H9 (cell line): ENCODE data around the gene NME5. TPM values are rescaled to one million over a fixed set of nuclear protein-coding genes. Genes with fewer than 3 reads are reported as not detected.

ENCODE experiments used
- DNase-seq: peaks from one replicate; pipeline ENCODE4 v3.0.0-alpha.2; 2017
- H2AFZ ChIP-seq: one replicate; pipeline ENCODE4 v1.6.1; 2013; ENCODE audit warnings: mild to moderate bottlenecking, low read length, control low read depth, moderate library complexity
- H2AK5ac ChIP-seq: 2 replicates; pipeline ENCODE4 v1.6.1; 2013; ENCODE audit warnings: low read length, control low read depth, mixed read lengths; ENCODE audit not compliant: insufficient read length
- H2BK120ac ChIP-seq: one replicate; pipeline ENCODE4 v1.6.1; 2013; ENCODE audit warnings: low read depth, mild to moderate bottlenecking, low read length, control low read depth, inconsistent platforms; ENCODE audit not compliant: poor library complexity, severe bottlenecking
- H2BK12ac ChIP-seq: 2 replicates; pipeline ENCODE4 v1.6.1; 2013; ENCODE audit warnings: low read length, control low read depth, mixed read lengths, low read depth; ENCODE audit not compliant: insufficient read length
- H2BK15ac ChIP-seq: 2 replicates; pipeline ENCODE4 v1.6.1; 2013; ENCODE audit warnings: low read depth, low read length, control low read depth
- H2BK20ac ChIP-seq: one replicate; pipeline ENCODE4 v1.6.1; 2013; ENCODE audit warnings: low read depth, mild to moderate bottlenecking, low read length, control low read depth, inconsistent platforms; ENCODE audit not compliant: poor library complexity, severe bottlenecking
- H2BK5ac ChIP-seq: 2 replicates; pipeline ENCODE4 v1.6.1; 2013; ENCODE audit warnings: low read length, control low read depth, mixed read lengths; ENCODE audit not compliant: insufficient read length
- H3K14ac ChIP-seq: 2 replicates; pipeline ENCODE4 v1.6.1; 2013; ENCODE audit warnings: low read length, control low read depth; ENCODE audit not compliant: insufficient read depth
- H3K18ac ChIP-seq: 2 replicates; pipeline ENCODE4 v1.6.1; 2013; ENCODE audit warnings: low read depth, mild to moderate bottlenecking, mixed read lengths, low read length, control low read depth; ENCODE audit not compliant: insufficient read length
- H3K23ac ChIP-seq: 2 replicates; pipeline ENCODE4 v1.6.1; 2013; ENCODE audit warnings: low read length, control low read depth, mixed read lengths, low read depth; ENCODE audit not compliant: insufficient read length
- H3K23me2 ChIP-seq: 2 replicates; pipeline ENCODE4 v1.6.1; 2013; ENCODE audit warnings: low read depth, mild to moderate bottlenecking, mixed read lengths, low read length, control low read depth; ENCODE audit not compliant: insufficient read length, poor library complexity, severe bottlenecking
- H3K27ac ChIP-seq: 2 replicates; pipeline ENCODE4 v1.5.1; 2013; ENCODE audit warnings: low read length, control low read depth, mixed read lengths, low read depth; ENCODE audit not compliant: insufficient read length
- H3K27me3 ChIP-seq: 2 replicates; pipeline ENCODE4 v1.6.1; 2013; ENCODE audit warnings: low read length, control low read depth, inconsistent platforms; ENCODE audit not compliant: insufficient read depth
- H3K4ac ChIP-seq: 2 replicates; pipeline ENCODE4 v1.6.1; 2013; ENCODE audit warnings: low read depth, mild to moderate bottlenecking, control low read depth, inconsistent platforms, low read length, moderate library complexity
- H3K4me1 ChIP-seq: 2 replicates; pipeline ENCODE4 v1.6.1; 2013; ENCODE audit warnings: low read length, control low read depth, inconsistent platforms; ENCODE audit not compliant: insufficient read depth
- H3K4me2 ChIP-seq: 2 replicates; pipeline ENCODE4 v1.6.1; 2013; ENCODE audit warnings: low read length, control low read depth, mixed read lengths; ENCODE audit not compliant: insufficient read length, insufficient read depth
- H3K56ac ChIP-seq: 2 replicates; pipeline ENCODE4 v1.6.1; 2013; ENCODE audit warnings: low read depth, mild to moderate bottlenecking, mixed read lengths, low read length, control low read depth; ENCODE audit not compliant: insufficient read length
- H3K79me1 ChIP-seq: 2 replicates; pipeline ENCODE4 v1.6.1; 2013; ENCODE audit warnings: low read depth, mild to moderate bottlenecking, moderate library complexity, low read length, control low read depth, inconsistent platforms; ENCODE audit not compliant: insufficient read depth, poor library complexity, severe bottlenecking
- H3K79me2 ChIP-seq: 2 replicates; pipeline ENCODE4 v1.6.1; 2013; ENCODE audit warnings: low read length, control low read depth, inconsistent platforms; ENCODE audit not compliant: insufficient read depth
- H3K9ac ChIP-seq: 2 replicates; pipeline ENCODE4 v1.6.1; 2013; ENCODE audit warnings: low read length, control low read depth, mixed read lengths; ENCODE audit not compliant: insufficient read length; ENCODE audit errors: extremely low read depth
- H3K9me3 ChIP-seq: one replicate; pipeline ENCODE4 v1.6.1; 2013; ENCODE audit warnings: low read depth, low read length, inconsistent platforms; ENCODE audit not compliant: control insufficient read depth
- H3T11ph ChIP-seq: one replicate; pipeline ENCODE4 v1.6.1; 2013; ENCODE audit warnings: mild to moderate bottlenecking, low read length, control low read depth, inconsistent platforms
- H4K20me1 ChIP-seq: one replicate; pipeline ENCODE4 v1.6.1; 2013; ENCODE audit not compliant: control insufficient read depth, insufficient read length, insufficient read depth
- H4K5ac ChIP-seq: 2 replicates; pipeline ENCODE4 v1.6.1; 2013; ENCODE audit warnings: low read depth, mild to moderate bottlenecking, mixed read lengths, low read length, control low read depth; ENCODE audit not compliant: insufficient read length
- H4K8ac ChIP-seq: replicated peaks from 2 replicates; pipeline ENCODE4 v1.6.1; 2013; ENCODE audit warnings: low read length, control low read depth, mixed read lengths, low read depth; ENCODE audit not compliant: insufficient read length
- H4K91ac ChIP-seq: 2 replicates; pipeline ENCODE4 v1.6.1; 2013; ENCODE audit warnings: low read depth, mild to moderate bottlenecking, moderate library complexity, mixed read lengths, low read length, control low read depth; ENCODE audit not compliant: insufficient read length
- H3K27ac Mint-ChIP-seq, 3 experiments: 2 replicates in 2 of 3; 3 replicates in 1 of 3; pipeline ENCODE4 v1.8.0; 2020 to 2021; ENCODE audit warnings: mixed read lengths in 3 of 3, mild to moderate bottlenecking in 1 of 3, moderate library complexity in 1 of 3
- H3K27me3 Mint-ChIP-seq: 2 replicates; pipeline ENCODE4 v1.8.0; 2021; ENCODE audit warnings: low read depth, mild to moderate bottlenecking, moderate library complexity, mixed read lengths
- H3K36me3 Mint-ChIP-seq, 3 experiments: 2 replicates in 2 of 3; 3 replicates in 1 of 3; pipeline ENCODE4 v1.8.0; 2020 to 2021; ENCODE audit warnings: low read depth in 3 of 3, mixed read lengths in 3 of 3; ENCODE audit not compliant: insufficient read depth in 1 of 3
- H3K4me1 Mint-ChIP-seq, 2 experiments: 2 replicates each; pipeline ENCODE4 v1.8.0; 2020; ENCODE audit warnings: mixed read lengths in 2 of 2
- H3K4me3 Mint-ChIP-seq, 2 experiments: 2 replicates in 1 of 2; 3 replicates in 1 of 2; pipeline ENCODE4 v1.8.0; 2020 to 2021; ENCODE audit warnings: mild to moderate bottlenecking in 2 of 2, mixed read lengths in 2 of 2, moderate library complexity in 1 of 2
- H3K9me3 Mint-ChIP-seq, 2 experiments: 2 replicates in 1 of 2; 3 replicates in 1 of 2; pipeline ENCODE4 v1.8.0; 2020; ENCODE audit warnings: mild to moderate bottlenecking in 2 of 2, mixed read lengths in 2 of 2, moderate library complexity in 1 of 2
- WGBS: extraction: QIAGEN DNeasy Blood & Tissue Kit; methylation state at CpG from one replicate; pipeline ENCODE4 v1.1.7; 2013; ENCODE audit warnings: missing lambda C conversion rate, low lambda C conversion rate, mixed read lengths; ENCODE audit not compliant: insufficient read length; ENCODE audit errors: extremely low coverage; 5-methylcytosine and 5-hydroxymethylcytosine counted together
- total RNA-seq: library from RNA; stranded (reverse); gene quantifications from 2 replicates; pipeline ENCODE4 v1.2.1, GENCODE V29; 2021
- TF ChIP-seq, protein P1 (sequence below): fragments of 200-600 bp; sonication (generic); conservative IDR thresholded peaks from 3 replicates; pipeline ENCODE4 v1.8.0; 2021; ENCODE audit warnings: antibody characterized with exemption, mild to moderate bottlenecking

NME5 gene
- total RNA-seq, 1 experiment from 2014 or later, result 0.96 TPM

DNA sequence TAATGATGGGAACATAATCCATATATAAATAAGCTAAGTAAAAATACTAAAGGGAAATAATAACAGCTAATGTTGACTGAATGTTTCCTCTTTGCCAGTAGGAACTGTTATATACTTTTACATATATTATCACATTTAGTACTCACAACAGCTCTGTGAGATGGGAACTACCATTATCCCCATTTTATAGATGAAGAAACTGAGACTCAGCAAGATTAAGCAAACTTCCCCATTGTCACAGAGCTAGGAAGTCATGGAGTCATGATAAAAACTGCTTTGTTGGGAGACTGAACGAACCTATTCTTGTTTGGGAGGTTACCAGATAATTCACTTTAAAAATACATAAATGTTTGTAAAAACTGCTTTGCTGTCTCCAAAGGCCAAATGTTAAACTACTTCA lies 32.0 kb downstream of the NME5 start:
- H4K91ac ChIP-seq, result no peak overlapping the region
- no peak overlapping the region for H2BK20ac ChIP-seq
- Mint-ChIP-seq H3K27ac (no peak overlapping the region), H3K4me1 (peaks cover 29% of the 10 kb centered on the region in 2 experiments), H3K9me3 (no peaks in the 10 kb centered on the region), H3K4me3 (no peak overlapping the region), H3K36me3 (no peaks in the 10 kb centered on the region), H3K27me3 (peaks cover 19% of the 10 kb centered on the region)
- peaks cover 8% of the 10 kb centered on the region; the same call in 1 of the 2 replicates for H3K4me1 ChIP-seq
- H2AK5ac ChIP-seq, result no peak overlapping the region
- H4K5ac ChIP-seq, result no peak overlapping the region
- H3K14ac ChIP-seq, result no peak overlapping the region
- H3K18ac ChIP-seq, result no peak overlapping the region
- no peak overlapping the region for H3T11ph ChIP-seq
- H2BK120ac ChIP-seq, result no peak overlapping the region
- H3K27ac ChIP-seq, result no peak overlapping the region
- H2BK12ac ChIP-seq, result no peak overlapping the region
- no peak overlapping the region for H3K4me2 ChIP-seq
- H3K9me3 ChIP-seq, result no peaks in the 10 kb centered on the region
- H4K8ac ChIP-seq, result no peak overlapping the region
- no peak overlapping the region for H2AFZ ChIP-seq
- H4K20me1 ChIP-seq, result no peaks in the 10 kb centered on the region
- no peak overlapping the region for H3K4ac ChIP-seq
- H3K9ac ChIP-seq, result no peak overlapping the region
- no peaks in the 10 kb centered on the region for H3K23me2 ChIP-seq
- H3K23ac ChIP-seq, result no peak overlapping the region
- DNase-seq, result no peak
- no CpG with 5 or more reads among the region's 1 CpG for WGBS
- TF ChIP-seq, protein P1, sequence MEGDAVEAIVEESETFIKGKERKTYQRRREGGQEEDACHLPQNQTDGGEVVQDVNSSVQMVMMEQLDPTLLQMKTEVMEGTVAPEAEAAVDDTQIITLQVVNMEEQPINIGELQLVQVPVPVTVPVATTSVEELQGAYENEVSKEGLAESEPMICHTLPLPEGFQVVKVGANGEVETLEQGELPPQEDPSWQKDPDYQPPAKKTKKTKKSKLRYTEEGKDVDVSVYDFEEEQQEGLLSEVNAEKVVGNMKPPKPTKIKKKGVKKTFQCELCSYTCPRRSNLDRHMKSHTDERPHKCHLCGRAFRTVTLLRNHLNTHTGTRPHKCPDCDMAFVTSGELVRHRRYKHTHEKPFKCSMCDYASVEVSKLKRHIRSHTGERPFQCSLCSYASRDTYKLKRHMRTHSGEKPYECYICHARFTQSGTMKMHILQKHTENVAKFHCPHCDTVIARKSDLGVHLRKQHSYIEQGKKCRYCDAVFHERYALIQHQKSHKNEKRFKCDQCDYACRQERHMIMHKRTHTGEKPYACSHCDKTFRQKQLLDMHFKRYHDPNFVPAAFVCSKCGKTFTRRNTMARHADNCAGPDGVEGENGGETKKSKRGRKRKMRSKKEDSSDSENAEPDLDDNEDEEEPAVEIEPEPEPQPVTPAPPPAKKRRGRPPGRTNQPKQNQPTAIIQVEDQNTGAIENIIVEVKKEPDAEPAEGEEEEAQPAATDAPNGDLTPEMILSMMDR, result no peak
- no peaks in the 10 kb centered on the region; the same call in 1 of the 2 replicates for H3K27me3 ChIP-seq
- H2BK15ac ChIP-seq, result no peak overlapping the region
- H3K79me1 ChIP-seq, result no peaks in the 10 kb centered on the region
- no peak overlapping the region for H3K56ac ChIP-seq
- H2BK5ac ChIP-seq, result no peak overlapping the region
- no peaks in the 10 kb centered on the region for H3K79me2 ChIP-seq
